Neuronal stem cell (in vitro differentiated cells): ENCODE results near the gene RABL6.

Source experiments
- DNase-seq: peaks from one replicate; pipeline ENCODE4 v3.0.0-alpha.2; 2013; ENCODE audit warnings: low spot score
- H2AFZ ChIP-seq: one replicate; pipeline ENCODE4 v1.6.1; 2013; ENCODE audit warnings: mild to moderate bottlenecking, low read length, inconsistent platforms
- H2AK5ac ChIP-seq: 2 replicates; pipeline ENCODE4 v1.6.1; 2013; ENCODE audit warnings: low read depth, mild to moderate bottlenecking, inconsistent platforms, low read length, moderate library complexity, mixed read lengths
- H2BK120ac ChIP-seq: 2 replicates; pipeline ENCODE4 v1.6.1; 2013; ENCODE audit warnings: low read depth, mild to moderate bottlenecking, inconsistent platforms, low read length, moderate library complexity, mixed read lengths
- H2BK12ac ChIP-seq: one replicate; pipeline ENCODE4 v1.6.1; 2013; ENCODE audit warnings: low read length, inconsistent platforms
- H2BK15ac ChIP-seq: 2 replicates; pipeline ENCODE4 v1.6.1; 2013; ENCODE audit warnings: mild to moderate bottlenecking, low read length, inconsistent platforms, mixed read lengths
- H2BK5ac ChIP-seq: one replicate; pipeline ENCODE4 v1.6.1; 2013; ENCODE audit warnings: inconsistent platforms, mild to moderate bottlenecking, low read length, moderate library complexity
- H3K14ac ChIP-seq: one replicate; pipeline ENCODE4 v1.6.1; 2013; ENCODE audit warnings: low read length, inconsistent platforms
- H3K18ac ChIP-seq: 2 replicates; pipeline ENCODE4 v1.6.1; 2013; ENCODE audit warnings: low read length, inconsistent platforms
- H3K23ac ChIP-seq: 2 replicates; pipeline ENCODE4 v1.6.1; 2013; ENCODE audit warnings: low read depth, mild to moderate bottlenecking, mixed read lengths, low read length, inconsistent platforms; ENCODE audit not compliant: poor library complexity
- H3K27ac ChIP-seq: replicated peaks from 3 replicates; pipeline ENCODE4 v1.5.1; 2013; ENCODE audit warnings: low read length, inconsistent platforms
- H3K27me3 ChIP-seq, 3 experiments: 2 replicates each; pipeline ENCODE4 v1.6.1; 2013; ENCODE audit warnings: low read length in 3 of 3, mild to moderate bottlenecking in 2 of 3, inconsistent platforms in 1 of 3, low read depth in 1 of 3, mixed read lengths in 1 of 3, moderate library complexity in 1 of 3; ENCODE audit not compliant: control insufficient read depth in 3 of 3, insufficient read depth in 3 of 3
- H3K36me3 ChIP-seq, 2 donors: replicated peaks in 1 of 2; 2 replicates each; pipeline ENCODE4 v1.6.1; 2013; ENCODE audit warnings: low read length in 2 of 2; ENCODE audit not compliant: control insufficient read depth in 2 of 2, insufficient read depth in 2 of 2
- H3K4ac ChIP-seq: 2 replicates; pipeline ENCODE4 v1.6.1; 2013; ENCODE audit warnings: inconsistent platforms, mild to moderate bottlenecking, low read length, moderate library complexity
- H3K4me1 ChIP-seq, 2 donors: 1 replicate in 1 of 2; 2 replicates in 1 of 2; pipeline ENCODE4 v1.6.1; 2013; ENCODE audit warnings: low read length in 2 of 2, low read depth in 1 of 2; ENCODE audit not compliant: control insufficient read depth in 2 of 2, insufficient read depth in 1 of 2
- H3K4me2 ChIP-seq: one replicate; pipeline ENCODE4 v1.6.1; 2013; ENCODE audit warnings: mild to moderate bottlenecking, low read length, inconsistent platforms; ENCODE audit not compliant: insufficient read depth, poor library complexity, severe bottlenecking
- H3K4me3 ChIP-seq, 2 donors: 2 replicates each; pipeline ENCODE4 v1.5.1; 2013; ENCODE audit warnings: low read length in 2 of 2, mild to moderate bottlenecking in 2 of 2, inconsistent platforms in 1 of 2, moderate library complexity in 1 of 2
- H3K79me1 ChIP-seq: one replicate; pipeline ENCODE4 v1.6.1; 2013; ENCODE audit warnings: low read depth, mild to moderate bottlenecking, inconsistent platforms, low read length, moderate library complexity
- H3K9ac ChIP-seq: one replicate; pipeline ENCODE4 v1.6.1; 2013; ENCODE audit warnings: mild to moderate bottlenecking, low read depth, low read length, inconsistent platforms; ENCODE audit not compliant: poor library complexity
- H3K9me3 ChIP-seq, 2 donors: replicated peaks in 1 of 2; 2 replicates each; pipeline versions ENCODE3 to v1.6.1; 2013; ENCODE audit warnings: low read length in 2 of 2, mild to moderate bottlenecking in 2 of 2, inconsistent platforms in 1 of 2, low read depth in 1 of 2, mixed read lengths in 1 of 2, moderate library complexity in 1 of 2; ENCODE audit not compliant: control insufficient read depth in 2 of 2, insufficient read depth in 1 of 2
- H4K8ac ChIP-seq: one replicate; pipeline ENCODE4 v1.6.1; 2013; ENCODE audit warnings: low read depth, mild to moderate bottlenecking, inconsistent platforms, low read length, moderate library complexity
- H4K91ac ChIP-seq: one replicate; pipeline ENCODE4 v1.6.1; 2013; ENCODE audit warnings: low read length, low read depth, mild to moderate bottlenecking, inconsistent platforms; ENCODE audit not compliant: poor library complexity
- WGBS, 2 donors: extraction: QIAGEN DNeasy Blood & Tissue Kit; methylation state at CpG; one replicate each; pipeline ENCODE4 v1.1.7; 2013; ENCODE audit warnings: missing lambda C conversion rate in 2 of 2, mixed read lengths in 1 of 2; ENCODE audit not compliant: insufficient read length in 2 of 2, insufficient replicate concordance in 1 of 2; ENCODE audit errors: extremely low coverage in 2 of 2; 5-methylcytosine and 5-hydroxymethylcytosine counted together

The RABL6 gene

GRCh38 chr9:136825295-136826187 is 17.8 kb downstream of the RABL6 start:
- no peak overlapping the region for H2BK5ac ChIP-seq
- H4K8ac ChIP-seq: no peak overlapping the region
- peak overlapping the region; percentile 65 for H3K23ac ChIP-seq
- H3K18ac ChIP-seq: no peak overlapping the region
- H2BK12ac ChIP-seq: no peak overlapping the region
- no peak overlapping the region for H2AK5ac ChIP-seq
- no peak overlapping the region for H3K4me3 ChIP-seq
- no peaks in the 10 kb centered on the region for H3K27me3 ChIP-seq
- no peak overlapping the region for H3K27ac ChIP-seq
- H3K9me3 ChIP-seq: no peaks in the 10 kb centered on the region
- H3K4me2 ChIP-seq: no peak overlapping the region
- WGBS, 2 donors: no CpG with 5 or more reads among the region's 44 CpGs
- no peak overlapping the region for H2AFZ ChIP-seq
- peaks cover 0 to 6% of the 10 kb centered on the region in 2 donors for H3K4me1 ChIP-seq
- DNase-seq: no peak
- H2BK120ac ChIP-seq: no peak overlapping the region
- H3K4ac ChIP-seq: no peak overlapping the region
- no peak overlapping the region for H4K91ac ChIP-seq
- H3K14ac ChIP-seq: no peak overlapping the region
- H3K9ac ChIP-seq: peak overlapping the region; percentile 4
- H3K79me1 ChIP-seq: peaks cover 21% of the 10 kb centered on the region
- H3K36me3 ChIP-seq: peaks cover 56 to 85% of the 10 kb centered on the region in 2 donors
- no peak overlapping the region for H2BK15ac ChIP-seq

- peaks cover 62 to 85% of the 10 kb centered on the region in 2 donors for H3K36me3 ChIP-seq
- WGBS, 2 donors: no CpG with 5 or more reads among the region's 17 CpGs
Measured at GRCh38 chr9:136826188-136826541, 18.4 kb downstream of the RABL6 start.

GRCh38 chr9:136826703-136827582 is 19.2 kb downstream of the RABL6 start:
- no peak for DNase-seq
- peaks cover 0 to under 1% of the 10 kb centered on the region in 2 donors for H3K4me1 ChIP-seq
- H3K14ac ChIP-seq: peak overlapping the region; percentile 8
- no peak overlapping the region for H2BK12ac ChIP-seq
- H3K4me2 ChIP-seq: no peak overlapping the region
- H3K4me3 ChIP-seq: no peak overlapping the region
- H3K36me3 ChIP-seq: peaks cover 69 to 93% of the 10 kb centered on the region in 2 donors
- no peak overlapping the region for H2BK120ac ChIP-seq
- H3K9ac ChIP-seq: no peak overlapping the region
- no peak overlapping the region for H2BK15ac ChIP-seq
- H3K23ac ChIP-seq: no peak overlapping the region
- no peak overlapping the region for H4K91ac ChIP-seq
- H2AK5ac ChIP-seq: no peak overlapping the region
- no peak overlapping the region for H4K8ac ChIP-seq
- H3K27me3 ChIP-seq: no peaks in the 10 kb centered on the region
- no peak overlapping the region for H2AFZ ChIP-seq
- H3K79me1 ChIP-seq: peaks cover 16% of the 10 kb centered on the region
- H3K9me3 ChIP-seq: no peaks in the 10 kb centered on the region
- no CpG with 5 or more reads among the region's 24 CpGs for WGBS, 2 donors
- H3K27ac ChIP-seq: no peak overlapping the region
- H3K4ac ChIP-seq: no peak overlapping the region
- peak overlapping the region; percentile 39 for H2BK5ac ChIP-seq
- no peak overlapping the region for H3K18ac ChIP-seq

More at GRCh38 chr9:136826188-136826541, 18.4 kb downstream of the RABL6 start:
- Histone ChIP-seq H3K4me1 (peaks cover 0 to 2% of the 10 kb centered on the region in 2 donors), H2BK15ac (no peak overlapping the region), H4K91ac (no peak overlapping the region), H2BK12ac (no peak overlapping the region), H3K4me3 (no peak overlapping the region), H2AK5ac (no peak overlapping the region), H3K27ac (no peak overlapping the region), H3K79me1 (peaks cover 21% of the 10 kb centered on the region), H3K4ac (no peak overlapping the region), H3K27me3 (no peaks in the 10 kb centered on the region), H3K9me3 (no peaks in the 10 kb centered on the region), H3K23ac (peak overlapping the region; percentile 65), H3K18ac (no peak overlapping the region), H4K8ac (no peak overlapping the region), H2BK120ac (no peak overlapping the region), H3K9ac (no peak overlapping the region), H2BK5ac (no peak overlapping the region), H3K14ac (no peak overlapping the region), H3K4me2 (no peak overlapping the region), H2AFZ (no peak overlapping the region)
- no peak for DNase-seq
